Measurements from ENCODE around the gene CYFIP2.

- TF ChIP-seq, protein P1, sequence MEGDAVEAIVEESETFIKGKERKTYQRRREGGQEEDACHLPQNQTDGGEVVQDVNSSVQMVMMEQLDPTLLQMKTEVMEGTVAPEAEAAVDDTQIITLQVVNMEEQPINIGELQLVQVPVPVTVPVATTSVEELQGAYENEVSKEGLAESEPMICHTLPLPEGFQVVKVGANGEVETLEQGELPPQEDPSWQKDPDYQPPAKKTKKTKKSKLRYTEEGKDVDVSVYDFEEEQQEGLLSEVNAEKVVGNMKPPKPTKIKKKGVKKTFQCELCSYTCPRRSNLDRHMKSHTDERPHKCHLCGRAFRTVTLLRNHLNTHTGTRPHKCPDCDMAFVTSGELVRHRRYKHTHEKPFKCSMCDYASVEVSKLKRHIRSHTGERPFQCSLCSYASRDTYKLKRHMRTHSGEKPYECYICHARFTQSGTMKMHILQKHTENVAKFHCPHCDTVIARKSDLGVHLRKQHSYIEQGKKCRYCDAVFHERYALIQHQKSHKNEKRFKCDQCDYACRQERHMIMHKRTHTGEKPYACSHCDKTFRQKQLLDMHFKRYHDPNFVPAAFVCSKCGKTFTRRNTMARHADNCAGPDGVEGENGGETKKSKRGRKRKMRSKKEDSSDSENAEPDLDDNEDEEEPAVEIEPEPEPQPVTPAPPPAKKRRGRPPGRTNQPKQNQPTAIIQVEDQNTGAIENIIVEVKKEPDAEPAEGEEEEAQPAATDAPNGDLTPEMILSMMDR (IDR thresholded peaks at IDR 0.05; ENCODE audit: insufficient read depth, low read length), result no peak
- TF ChIP-seq POLR2AphosphoS5 (IDR thresholded peaks at IDR 0.05; ENCODE audit: low read depth) (no peak), GABPA (IDR thresholded peaks at IDR 0.05; ENCODE audit: low read depth) (no peak)
- TF ChIP-seq, protein P2, sequence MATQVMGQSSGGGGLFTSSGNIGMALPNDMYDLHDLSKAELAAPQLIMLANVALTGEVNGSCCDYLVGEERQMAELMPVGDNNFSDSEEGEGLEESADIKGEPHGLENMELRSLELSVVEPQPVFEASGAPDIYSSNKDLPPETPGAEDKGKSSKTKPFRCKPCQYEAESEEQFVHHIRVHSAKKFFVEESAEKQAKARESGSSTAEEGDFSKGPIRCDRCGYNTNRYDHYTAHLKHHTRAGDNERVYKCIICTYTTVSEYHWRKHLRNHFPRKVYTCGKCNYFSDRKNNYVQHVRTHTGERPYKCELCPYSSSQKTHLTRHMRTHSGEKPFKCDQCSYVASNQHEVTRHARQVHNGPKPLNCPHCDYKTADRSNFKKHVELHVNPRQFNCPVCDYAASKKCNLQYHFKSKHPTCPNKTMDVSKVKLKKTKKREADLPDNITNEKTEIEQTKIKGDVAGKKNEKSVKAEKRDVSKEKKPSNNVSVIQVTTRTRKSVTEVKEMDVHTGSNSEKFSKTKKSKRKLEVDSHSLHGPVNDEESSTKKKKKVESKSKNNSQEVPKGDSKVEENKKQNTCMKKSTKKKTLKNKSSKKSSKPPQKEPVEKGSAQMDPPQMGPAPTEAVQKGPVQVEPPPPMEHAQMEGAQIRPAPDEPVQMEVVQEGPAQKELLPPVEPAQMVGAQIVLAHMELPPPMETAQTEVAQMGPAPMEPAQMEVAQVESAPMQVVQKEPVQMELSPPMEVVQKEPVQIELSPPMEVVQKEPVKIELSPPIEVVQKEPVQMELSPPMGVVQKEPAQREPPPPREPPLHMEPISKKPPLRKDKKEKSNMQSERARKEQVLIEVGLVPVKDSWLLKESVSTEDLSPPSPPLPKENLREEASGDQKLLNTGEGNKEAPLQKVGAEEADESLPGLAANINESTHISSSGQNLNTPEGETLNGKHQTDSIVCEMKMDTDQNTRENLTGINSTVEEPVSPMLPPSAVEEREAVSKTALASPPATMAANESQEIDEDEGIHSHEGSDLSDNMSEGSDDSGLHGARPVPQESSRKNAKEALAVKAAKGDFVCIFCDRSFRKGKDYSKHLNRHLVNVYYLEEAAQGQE (IDR thresholded peaks at IDR 0.05; ENCODE audit: insufficient replicate concordance, low read depth), result no peak
Measured at GRCh38 chr5:157303667-157304327, 37.9 kb downstream of the CYFIP2 start.

Measured in HL-60 (cell line).